GM18519 (cell line): ENCODE measurements around the gene FBXO24.

ENCODE experiments used
- ATAC-seq: cut with Tn5 transposase; IDR thresholded peaks from one replicate; pipeline ENCODE4 v1.9.1; 2021; ENCODE audit warnings: mild to moderate bottlenecking, moderate library complexity; ENCODE audit not compliant: unreplicated experiment, low FRiP score

The FBXO24 gene

GRCh38 chr7:100573691-100574361 is 12.3 kb upstream of the FBXO24 start, which contains the start of gene SAP25:
SAP25 (minus strand) TSS chr7:100573900; CDS start chr7:100573742, 158 bp downstream.
- no peak for ATAC-seq

- ATAC-seq, result no peak
Observed at GRCh38 chr7:100574362-100575205, 11.5 kb upstream of the FBXO24 start.

GRCh38 chr7:100575206-100575631 is 10.9 kb upstream of the FBXO24 start:
- ATAC-seq, result no peak

GRCh38 chr7:100575746-100576383 is 10.3 kb upstream of the FBXO24 start:
- no peak for ATAC-seq

GRCh38 chr7:100576384-100576993 is 9.6 kb upstream of the FBXO24 start:
- no peak for ATAC-seq

- ATAC-seq, result no peak
Observed at GRCh38 chr7:100577103-100577502, 9.0 kb upstream of the FBXO24 start.

GRCh38 chr7:100577507-100577906 is 8.6 kb upstream of the FBXO24 start:
- no peak for ATAC-seq

- no peak for ATAC-seq
Observed at GRCh38 chr7:100578246-100579183, 7.6 kb upstream of the FBXO24 start.

GRCh38 chr7:100580466-100581283 is 5.5 kb upstream of the FBXO24 start:
- ATAC-seq, result no peak

- no peak for ATAC-seq
Observed at GRCh38 chr7:100582041-100582579, 4.0 kb upstream of the FBXO24 start.

- ATAC-seq, result no peak
Observed at GRCh38 chr7:100582650-100583049, 3.5 kb upstream of the FBXO24 start.

- ATAC-seq, result no peak
Observed at GRCh38 chr7:100583132-100584053, 2.7 kb upstream of the FBXO24 start.

GRCh38 chr7:100584054-100584682 is 2.0 kb upstream of the FBXO24 start:
- no peak for ATAC-seq

GRCh38 chr7:100584683-100585510 is 1.2 kb upstream of the FBXO24 start:
- ATAC-seq, result no peak

GRCh38 chr7:100585511-100586265 is 440 bp upstream of the FBXO24 start, which contains the start of gene LRCH4:
LRCH4 (minus strand) TSS chr7:100586129; CDS start chr7:100586100, 29 bp downstream.
- ATAC-seq, result no peak
